Measurements from ENCODE around the gene ATG2B.
"Not testable (repeated sequence)": the region's sequence is repeated elsewhere in the genome, so short reads cannot be mapped to it uniquely, and the experiment has no call there.

Gene ATG2B

DNA sequence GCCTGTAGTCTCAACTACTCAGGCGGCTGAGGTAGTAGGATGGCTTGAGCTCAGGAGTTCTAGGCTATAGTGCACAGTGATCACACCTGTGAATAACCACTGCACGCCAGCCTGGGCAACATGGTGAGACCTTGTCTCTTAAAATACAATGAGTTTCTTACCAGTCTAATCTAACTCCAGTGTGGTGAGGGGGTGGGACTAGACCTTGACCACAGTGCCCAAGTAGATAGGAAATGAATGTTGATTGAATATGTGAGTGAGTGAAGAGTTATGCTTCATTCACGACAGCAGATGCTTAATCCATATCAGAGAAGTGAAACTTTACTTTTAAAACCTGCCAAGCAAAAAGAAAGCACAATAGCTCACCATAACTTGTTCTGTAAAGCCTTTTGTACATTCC, 17.6 kb upstream of the ATG2B start:
- DNase-seq (ENCODE audit: low read depth in 2 of 2), result no peak

DNA sequence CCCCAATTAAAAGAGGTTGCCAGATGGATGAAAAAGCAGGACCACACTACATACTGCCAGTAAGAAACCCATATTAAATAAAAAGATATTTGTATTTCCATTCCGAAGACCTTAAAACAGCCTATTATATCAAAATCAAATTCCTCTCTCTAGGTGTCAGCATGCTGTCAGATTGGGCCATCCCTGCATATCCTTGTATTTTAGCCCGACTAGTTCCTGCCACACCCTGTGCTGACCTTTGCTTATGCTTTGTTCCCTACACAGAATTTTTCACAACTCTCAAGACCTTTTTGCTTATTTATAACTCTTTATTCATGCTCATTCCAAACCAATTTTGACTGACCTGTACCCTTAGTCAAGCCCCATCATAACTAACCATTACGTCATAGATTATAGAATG, 13.0 kb upstream of the ATG2B start:
- no peak for DNase-seq (ENCODE audit: low read depth in 2 of 2)

DNA sequence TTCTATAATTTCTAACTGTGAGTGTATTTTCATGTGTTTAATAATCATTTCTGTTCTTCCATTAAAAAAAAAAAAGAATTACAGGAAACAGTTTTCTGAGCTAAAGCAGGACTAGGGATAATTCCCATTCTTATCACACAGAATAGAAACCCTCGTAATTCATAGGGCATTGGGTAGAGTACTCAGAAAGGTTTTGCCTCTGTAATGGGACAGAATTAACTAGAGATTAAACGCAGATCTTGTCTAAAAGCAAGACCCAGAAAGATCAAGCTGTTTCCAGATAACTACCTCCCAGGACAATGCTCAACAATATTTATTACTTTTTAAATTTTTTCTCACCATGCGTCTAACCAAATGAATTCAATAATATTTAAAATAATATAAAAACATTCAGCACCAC, 10.4 kb upstream of the ATG2B start:
- no peak for DNase-seq (ENCODE audit: low read depth in 2 of 2)

DNA sequence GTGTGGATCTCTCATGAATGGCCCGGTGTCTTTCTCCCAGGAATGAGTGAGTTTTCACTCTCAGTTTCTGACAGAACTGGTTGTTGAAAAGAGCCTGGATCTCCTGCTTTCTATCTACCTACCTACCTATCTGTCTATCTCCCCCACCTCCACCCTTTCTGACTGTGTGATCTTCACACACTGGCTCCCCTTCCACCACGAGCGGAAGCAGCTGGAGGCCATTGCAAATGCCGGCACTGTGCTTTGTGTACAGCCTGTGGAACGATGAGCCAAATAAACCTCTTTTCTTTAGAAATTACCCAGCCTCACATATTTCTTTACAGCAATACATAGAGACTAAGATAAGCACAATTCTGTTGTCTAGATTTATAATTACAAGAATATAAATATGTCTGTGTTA, 7.4 kb upstream of the ATG2B start:
- no peak for DNase-seq (ENCODE audit: low read depth in 2 of 2)

DNA sequence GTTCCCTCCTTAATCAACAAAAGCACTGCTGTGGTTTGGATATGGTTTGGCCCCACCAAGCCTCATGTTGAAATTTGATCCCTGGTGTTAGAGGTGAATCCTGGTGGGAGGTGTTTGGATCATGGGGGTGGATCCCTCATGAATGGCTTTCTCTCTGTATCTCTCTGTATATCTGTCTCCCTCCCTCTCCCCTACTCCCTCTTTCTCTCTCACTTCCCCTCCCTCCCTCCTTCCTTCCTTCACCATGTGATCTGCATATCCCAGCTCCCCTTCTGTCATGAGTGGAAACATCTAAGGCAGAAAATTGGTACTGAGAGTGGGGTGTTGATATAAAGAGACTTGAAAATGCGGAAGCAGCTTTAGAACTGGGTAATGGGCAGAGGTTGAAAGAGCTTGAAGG, 5.4 kb upstream of the ATG2B start:
- DNase-seq (ENCODE audit: low read depth in 2 of 2), result no peak

DNA sequence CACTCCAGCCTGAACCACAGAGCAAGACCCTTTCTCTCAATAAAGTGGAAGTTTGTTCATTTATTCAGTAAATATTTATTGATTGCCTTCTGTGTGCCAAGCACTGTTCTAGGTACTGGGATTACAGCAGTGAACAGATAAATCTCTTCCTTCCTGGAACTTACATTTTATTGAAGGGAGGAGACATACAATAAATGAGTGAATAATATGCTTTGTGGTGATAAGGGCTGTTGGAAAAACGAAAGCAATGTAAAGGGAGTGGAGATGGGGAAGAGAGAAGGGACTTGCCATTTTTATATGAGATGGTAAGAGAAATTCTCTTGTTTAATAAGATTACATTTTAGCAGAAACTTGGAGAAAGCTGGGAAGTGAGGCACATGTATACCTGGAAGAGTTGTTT, 1.8 kb upstream of the ATG2B start:
- no peak for DNase-seq (ENCODE audit: low read depth in 2 of 2)

DNA sequence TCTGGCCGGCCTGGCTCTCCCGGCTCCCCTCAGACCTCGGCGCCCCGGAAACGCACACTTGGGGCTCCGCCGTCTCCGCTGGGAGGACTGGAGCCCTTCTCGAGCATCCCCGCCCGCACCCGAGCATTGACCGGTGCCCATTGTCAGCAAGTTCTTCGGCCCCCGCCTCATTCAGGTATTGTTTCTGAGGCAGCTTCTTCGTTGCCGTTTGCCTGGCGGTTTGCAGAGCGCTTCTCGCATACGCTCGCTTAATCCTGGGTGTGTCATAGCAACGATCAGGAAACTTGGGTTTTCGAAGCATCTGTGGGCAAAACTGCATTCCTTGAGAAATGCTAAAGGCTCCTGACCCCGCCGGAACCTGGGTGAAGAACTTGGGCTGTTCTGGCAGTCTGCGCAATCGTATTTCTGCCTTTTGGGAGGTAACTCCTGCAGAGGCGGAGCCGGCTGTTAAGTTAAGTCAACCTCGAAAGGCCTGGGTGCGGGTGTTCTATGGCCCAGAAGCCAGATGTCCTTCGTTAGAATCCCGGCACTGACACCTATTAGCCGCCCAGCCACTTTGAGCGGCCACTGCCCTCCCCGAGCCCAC, 703 bp upstream of the ATG2B start:
- DNase-seq (ENCODE audit: low read depth in 2 of 2), result peak in 1 of 2 donors; percentile 5

- DNase-seq (ENCODE audit: low read depth in 2 of 2), result peak in 1 of 2 donors; percentile 21
Observed at GRCh38 chr14:96362071-96362964, 823 bp downstream of the ATG2B start.

DNA sequence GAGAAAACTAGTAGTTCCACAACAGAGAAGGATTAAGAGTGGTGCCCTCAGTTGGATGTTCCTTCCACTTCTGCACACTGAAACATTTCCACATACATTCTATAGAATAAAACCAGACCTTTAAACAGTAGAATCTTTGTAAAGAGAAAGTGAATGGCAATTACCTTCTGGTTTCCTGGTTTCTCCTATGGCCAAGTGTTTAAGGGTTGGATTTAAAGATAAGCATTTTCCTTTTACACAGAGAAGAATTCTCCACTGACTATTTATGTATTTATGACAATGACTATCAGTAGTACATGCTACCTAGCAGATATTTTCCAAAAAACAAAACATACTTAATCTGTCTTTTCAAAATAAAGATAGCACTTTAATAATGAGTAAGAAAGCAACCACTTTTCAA, 3.2 kb downstream of the ATG2B start:
- DNase-seq (ENCODE audit: low read depth in 2 of 2), result no peak

- DNase-seq (ENCODE audit: low read depth in 2 of 2), result no peak
Observed at GRCh38 chr14:96357216-96357615, 5.9 kb downstream of the ATG2B start.

- DNase-seq (ENCODE audit: low read depth in 2 of 2), result no peak
Observed at GRCh38 chr14:96354246-96354645, 8.9 kb downstream of the ATG2B start.

DNA sequence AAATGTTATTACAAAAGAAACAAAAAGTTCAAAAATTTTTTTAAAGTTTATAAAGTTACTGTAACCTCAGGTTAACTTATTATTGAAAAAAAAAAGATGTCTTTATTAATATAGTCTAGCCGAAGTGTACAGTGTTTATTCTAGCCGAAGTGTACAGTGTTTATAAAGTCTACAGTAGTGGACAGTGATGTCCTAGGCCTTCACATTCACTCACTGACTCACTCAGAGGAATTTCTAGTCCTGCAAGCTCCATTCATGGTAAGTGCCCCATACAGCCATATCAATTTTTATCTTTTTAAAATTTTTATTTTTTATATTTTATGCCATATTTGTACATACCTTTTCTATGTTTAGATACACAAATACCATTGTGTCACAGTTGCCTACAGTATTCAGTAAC, 10.4 kb downstream of the ATG2B start:
- DNase-seq (ENCODE audit: low read depth in 2 of 2), result no peak

DNA sequence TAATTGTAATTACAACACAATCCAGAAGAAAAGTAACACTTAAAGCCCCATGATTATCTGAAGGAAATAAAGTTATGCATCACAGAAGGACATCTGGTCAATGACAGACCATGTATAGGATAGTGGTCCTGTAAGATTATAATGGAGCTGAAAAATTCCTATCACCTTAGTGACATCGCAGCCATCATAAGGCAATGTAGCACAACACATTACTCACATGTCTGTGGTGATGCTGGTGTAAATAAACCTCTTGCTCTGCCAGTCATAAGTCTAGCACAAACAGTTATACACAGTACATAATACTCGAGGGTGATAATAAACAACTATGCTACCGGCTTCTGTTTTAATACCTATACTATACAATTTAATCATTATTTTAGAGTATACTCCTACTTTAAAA, 11.2 kb downstream of the ATG2B start:
- DNase-seq (ENCODE audit: low read depth in 2 of 2), result no peak

- DNase-seq (ENCODE audit: low read depth in 2 of 2), result no peak
Observed at GRCh38 chr14:96349286-96350075, 13.7 kb downstream of the ATG2B start.

GRCh38 chr14:96347957-96348356, 15.2 kb downstream of the ATG2B start:
- DNase-seq (ENCODE audit: low read depth in 2 of 2), result not testable (repeated sequence)

DNA sequence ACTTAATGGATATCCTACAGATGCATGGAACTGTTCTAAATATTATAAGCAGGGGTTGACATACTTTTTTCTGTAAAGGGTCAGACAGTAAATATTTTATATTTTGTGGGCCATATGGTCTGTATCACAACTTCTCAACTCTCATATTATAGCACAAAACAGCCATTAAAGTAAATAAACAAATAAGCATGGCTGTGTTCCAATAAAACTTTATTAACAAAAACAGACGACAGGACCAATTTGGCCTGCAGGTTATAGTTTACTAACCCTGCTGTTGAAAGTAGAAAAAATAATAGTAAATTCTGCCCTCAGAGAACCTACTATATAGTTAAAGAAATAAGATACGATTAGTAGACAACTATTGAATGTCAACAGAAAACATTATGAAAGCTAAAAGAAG, 17.5 kb downstream of the ATG2B start:
- DNase-seq (ENCODE audit: low read depth in 2 of 2), result no peak

DNA sequence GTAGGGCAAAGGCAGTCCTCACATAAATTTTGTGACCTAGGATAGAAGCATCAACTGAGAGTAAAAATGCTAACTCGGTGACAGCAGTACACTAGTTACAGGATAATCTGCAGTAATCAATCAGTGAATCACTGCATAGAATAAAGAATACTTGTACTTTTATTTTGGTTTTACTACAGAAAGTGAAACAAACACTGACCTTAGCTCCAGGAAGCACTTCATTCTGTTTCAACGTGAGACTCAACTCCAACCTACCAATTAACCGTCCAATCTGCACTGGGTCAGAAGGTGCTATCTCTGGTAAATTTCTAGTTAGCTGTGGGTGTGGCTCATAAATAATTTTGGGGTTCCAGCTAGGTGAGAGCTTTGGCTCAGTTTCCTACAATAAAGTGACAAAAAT, 21.8 kb downstream of the ATG2B start:
- no peak for DNase-seq (ENCODE audit: low read depth in 2 of 2)

DNA sequence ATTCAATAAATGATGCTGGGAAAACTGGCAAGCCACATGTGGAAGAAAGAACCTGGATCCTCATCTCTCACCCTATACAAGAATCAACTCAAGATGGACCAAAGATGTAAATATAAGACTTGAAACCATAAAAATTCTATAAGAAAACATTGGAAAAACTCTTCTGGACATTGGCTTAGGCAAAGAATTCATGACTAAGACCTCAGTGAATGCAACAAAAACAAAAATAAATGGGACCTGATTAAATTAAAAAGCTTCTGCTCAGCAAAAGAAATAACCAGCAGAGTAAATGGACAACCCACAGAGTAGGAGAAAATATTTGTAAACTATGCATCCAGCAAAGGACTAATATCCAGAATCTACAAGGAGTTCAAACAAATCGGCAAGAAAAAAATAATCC, 24.6 kb downstream of the ATG2B start:
- no peak for DNase-seq (ENCODE audit: low read depth in 2 of 2)

DNA sequence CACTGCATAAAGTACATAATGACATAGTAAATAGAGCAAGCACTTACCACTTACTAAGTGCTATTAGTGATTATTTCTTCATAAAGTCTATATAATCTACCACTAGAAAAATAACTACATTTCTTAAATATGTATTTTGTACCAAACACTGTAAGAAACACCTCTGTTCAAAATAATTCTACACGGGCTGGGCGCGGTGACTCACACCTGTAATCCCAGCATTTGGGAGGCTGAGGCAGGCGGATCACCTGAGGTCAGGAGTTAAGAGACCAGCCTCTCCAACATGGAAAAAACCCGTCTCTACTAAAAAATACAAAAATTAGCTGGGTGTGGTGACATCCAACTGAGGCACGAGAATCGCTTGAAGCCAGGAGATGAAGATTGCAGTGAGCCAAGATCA, 38.9 kb downstream of the ATG2B start:
- no peak for DNase-seq (ENCODE audit: low read depth in 2 of 2)

DNA sequence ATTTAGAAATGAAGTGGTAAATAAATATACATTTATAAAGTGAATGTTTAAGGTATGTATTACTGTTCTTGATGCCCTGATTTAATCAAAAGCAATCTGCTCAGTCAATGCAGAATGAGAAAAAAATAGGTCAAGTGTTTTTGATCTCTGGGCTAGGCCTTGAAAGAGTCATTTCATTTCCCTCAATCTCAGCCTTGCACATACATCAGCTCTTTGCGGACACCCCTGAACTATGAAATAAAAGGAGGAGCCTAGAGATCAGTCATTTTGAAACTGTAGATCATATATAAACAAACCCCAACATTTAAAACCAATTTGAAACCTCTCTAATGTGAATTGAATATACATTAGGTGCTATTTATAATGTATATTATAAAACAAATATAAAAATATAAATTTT, 42.5 kb downstream of the ATG2B start:
- no peak for DNase-seq (ENCODE audit: low read depth in 2 of 2)

GRCh38 chr14:96318836-96319235, 44.3 kb downstream of the ATG2B start:
- DNase-seq (ENCODE audit: low read depth in 2 of 2), result no peak

DNA sequence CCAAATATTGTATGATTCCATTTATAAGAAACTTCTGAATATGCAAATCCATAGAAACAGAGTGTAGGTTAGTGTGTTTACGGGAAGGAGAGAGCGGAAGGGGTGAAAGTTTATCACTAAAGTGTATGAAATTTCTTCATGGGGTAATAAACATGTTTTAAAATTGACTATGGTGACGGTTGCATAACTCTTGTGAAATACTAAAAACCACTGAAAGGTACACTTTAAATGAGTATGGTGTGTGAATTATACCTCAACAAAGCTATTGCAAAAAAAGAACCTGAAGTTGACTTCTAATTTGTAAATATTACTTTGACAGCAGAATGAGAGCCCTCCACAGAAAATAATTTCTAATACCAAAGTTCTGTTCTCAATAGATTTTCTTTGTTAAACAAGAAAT, 47.1 kb downstream of the ATG2B start:
- no peak for DNase-seq (ENCODE audit: low read depth in 2 of 2)

GRCh38 chr14:96310906-96311305, 52.2 kb downstream of the ATG2B start:
- no peak for DNase-seq (ENCODE audit: low read depth in 2 of 2)
